SK-N-MC (cell line): Measurements from ENCODE around the gene DMXL2.

ENCODE experiments used
- EZH2 ChIP-seq: fragments of 200-600 bp; sonication (generic); IDR thresholded peaks from one replicate; pipeline ENCODE4 v1.6.1; 2017; ENCODE audit warnings: antibody characterized with exemption
- POLR2AphosphoS5 ChIP-seq: IDR thresholded peaks from 2 replicates; pipeline ENCODE4 v1.6.1; 2012; ENCODE audit warnings: mild to moderate bottlenecking, low read depth, low read length, borderline replicate concordance

DNA sequence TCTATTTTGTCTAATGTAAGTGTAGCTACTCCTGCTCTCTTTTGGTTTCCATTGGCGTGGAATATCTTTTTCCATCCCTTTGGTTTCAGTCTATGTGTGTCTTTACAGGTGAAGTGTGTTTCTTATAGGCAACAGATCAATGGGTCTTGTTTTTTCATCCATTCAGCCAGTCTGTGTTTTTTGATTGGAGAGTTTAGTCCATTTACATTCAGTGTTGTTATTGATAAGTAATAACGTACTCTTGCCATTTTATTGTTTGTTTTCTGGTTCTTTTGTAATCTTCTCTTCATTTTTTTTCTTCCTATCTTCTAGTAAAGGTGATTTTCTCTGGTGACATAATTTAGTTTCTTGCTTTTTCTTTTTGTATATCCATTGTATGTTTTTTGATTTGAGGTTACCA lies 184.0 kb downstream of the DMXL2 start:
- TF ChIP-seq POLR2AphosphoS5 (no peak), EZH2 (no peak)
